GM10266 (cell line): ENCODE measurements around the gene TUNAR.

Experiments used
- DNase-seq: peaks from one replicate; pipeline ENCODE4 v3.0.0; 2012; ENCODE audit errors: extremely low spot score
- TF ChIP-seq, protein P1 (sequence below): IDR thresholded peaks from 2 replicates; pipeline ENCODE4 v1.5.1; 2012; ENCODE audit warnings: mild to moderate bottlenecking, low read depth; ENCODE audit not compliant: control insufficient read depth, insufficient read depth; ENCODE audit errors: missing control alignments

The TUNAR gene

DNA sequence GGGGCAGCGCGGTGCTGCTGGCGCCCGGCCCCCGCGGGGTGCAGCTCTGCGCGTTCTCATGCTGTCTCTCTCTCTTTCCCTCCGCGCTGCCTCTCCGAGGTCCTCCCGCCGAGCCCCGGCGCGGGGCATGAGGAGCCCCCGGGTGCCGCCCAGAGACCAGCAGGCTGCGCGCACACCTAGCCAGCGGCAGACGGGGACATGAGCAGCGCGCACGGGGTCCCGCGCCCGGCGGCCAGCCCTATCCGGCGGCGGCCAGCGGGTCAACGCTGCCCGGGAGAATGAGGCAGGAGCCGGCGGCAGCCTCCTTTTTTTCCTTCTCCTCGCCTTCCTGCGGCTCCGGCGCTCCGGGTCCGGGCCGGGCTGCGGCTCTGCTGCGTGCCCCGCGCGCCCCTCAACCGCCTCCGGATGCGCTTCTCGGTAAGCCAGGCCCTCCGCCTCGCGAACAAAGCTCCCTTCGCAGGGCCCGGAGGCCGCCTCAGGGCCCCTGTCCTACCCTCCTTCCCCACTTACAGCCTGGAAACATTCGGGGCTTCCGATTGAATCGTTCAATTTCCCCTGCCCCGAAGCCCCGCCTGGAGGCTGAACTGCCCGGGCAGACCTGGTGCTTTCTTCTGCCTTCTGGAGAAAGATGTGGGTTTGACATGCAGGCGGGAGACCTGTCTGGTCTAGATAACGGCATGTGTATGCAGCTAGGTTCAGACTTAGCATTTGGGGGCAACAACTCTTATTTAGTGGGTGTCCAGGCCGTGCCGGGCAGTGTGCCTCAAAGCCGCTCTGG is at the start of gene TUNAR:
TUNAR (plus strand) TSS at position 72 of the 778 bp plus-strand sequence.
- no peak for DNase-seq
- TF ChIP-seq, protein P1, sequence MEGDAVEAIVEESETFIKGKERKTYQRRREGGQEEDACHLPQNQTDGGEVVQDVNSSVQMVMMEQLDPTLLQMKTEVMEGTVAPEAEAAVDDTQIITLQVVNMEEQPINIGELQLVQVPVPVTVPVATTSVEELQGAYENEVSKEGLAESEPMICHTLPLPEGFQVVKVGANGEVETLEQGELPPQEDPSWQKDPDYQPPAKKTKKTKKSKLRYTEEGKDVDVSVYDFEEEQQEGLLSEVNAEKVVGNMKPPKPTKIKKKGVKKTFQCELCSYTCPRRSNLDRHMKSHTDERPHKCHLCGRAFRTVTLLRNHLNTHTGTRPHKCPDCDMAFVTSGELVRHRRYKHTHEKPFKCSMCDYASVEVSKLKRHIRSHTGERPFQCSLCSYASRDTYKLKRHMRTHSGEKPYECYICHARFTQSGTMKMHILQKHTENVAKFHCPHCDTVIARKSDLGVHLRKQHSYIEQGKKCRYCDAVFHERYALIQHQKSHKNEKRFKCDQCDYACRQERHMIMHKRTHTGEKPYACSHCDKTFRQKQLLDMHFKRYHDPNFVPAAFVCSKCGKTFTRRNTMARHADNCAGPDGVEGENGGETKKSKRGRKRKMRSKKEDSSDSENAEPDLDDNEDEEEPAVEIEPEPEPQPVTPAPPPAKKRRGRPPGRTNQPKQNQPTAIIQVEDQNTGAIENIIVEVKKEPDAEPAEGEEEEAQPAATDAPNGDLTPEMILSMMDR = no peak

- DNase-seq = no peak
- TF ChIP-seq, protein P1 = no peak
These were observed 47.9 kb upstream of the TUNAR start for GRCh38 chr14:95828649-95829265.

GRCh38 chr14:95829321-95829720 is 47.3 kb upstream of the TUNAR start:
- DNase-seq = no peak
- TF ChIP-seq, protein P1 = no peak

DNA sequence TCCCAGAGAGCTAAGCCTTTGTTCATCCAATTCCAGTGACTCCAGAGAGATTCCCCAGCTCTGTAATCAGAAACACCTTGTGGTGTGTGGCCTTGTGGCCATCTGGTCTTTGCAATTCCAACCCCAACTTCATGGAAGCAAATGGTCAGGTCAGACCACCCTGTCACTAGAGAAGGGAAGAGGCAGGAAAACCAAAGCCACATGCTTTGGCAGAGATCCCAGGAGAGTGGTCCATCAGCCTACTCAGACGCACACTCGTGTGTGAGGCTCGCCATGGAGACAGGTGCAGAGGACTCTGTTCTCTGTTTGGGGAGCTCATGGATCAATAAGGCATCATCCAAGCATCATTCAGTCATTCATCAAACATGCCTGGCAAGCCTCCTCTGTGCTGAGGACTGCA is 46.2 kb upstream of the TUNAR start:
- TF ChIP-seq, protein P1 = no peak
- DNase-seq = no peak

DNA sequence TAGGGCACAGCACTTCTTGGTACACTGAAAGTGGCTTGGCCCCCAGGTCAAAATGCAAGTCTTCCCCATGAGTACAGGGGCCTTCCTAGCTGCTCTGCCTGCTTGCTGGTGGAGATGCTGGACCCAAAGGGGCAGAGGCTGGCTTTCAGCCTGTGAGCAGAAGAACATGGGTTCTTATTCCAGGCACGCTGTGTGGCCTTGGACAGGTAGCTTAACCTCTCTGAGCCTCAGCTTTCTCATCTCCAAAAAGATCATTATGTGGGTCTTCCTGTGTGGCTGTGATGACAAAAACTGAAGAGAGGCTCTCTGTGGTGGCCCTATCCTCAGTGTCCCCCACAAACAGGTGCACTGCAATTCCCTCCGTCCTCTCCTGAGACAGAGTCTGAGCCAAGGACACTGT is 45.6 kb upstream of the TUNAR start:
- no peak for DNase-seq
- TF ChIP-seq, protein P1 = no peak

- no peak for DNase-seq
- TF ChIP-seq, protein P1 = no peak
These were observed 45.2 kb upstream of the TUNAR start for GRCh38 chr14:95831468-95831867.

DNA sequence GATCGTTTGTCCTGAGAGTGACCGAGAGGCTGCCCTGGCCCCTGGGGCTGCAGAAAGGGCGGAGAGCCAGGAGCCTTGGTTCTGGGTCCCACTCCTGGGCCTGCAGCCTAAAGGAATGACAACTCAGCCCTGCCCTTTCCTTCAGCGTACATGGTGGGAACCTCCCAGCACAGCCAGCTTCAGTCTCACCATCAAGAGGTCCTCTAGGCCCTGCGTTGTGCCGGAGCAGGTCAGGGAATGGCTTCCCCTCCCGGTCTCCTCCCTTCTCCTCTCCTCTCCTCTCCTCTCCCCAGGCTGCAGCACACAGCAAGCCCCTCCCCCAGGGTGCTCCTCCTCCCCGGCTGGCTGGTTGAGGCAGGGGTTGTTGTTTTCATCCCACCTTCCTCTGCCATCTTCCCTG is 44.6 kb upstream of the TUNAR start:
- DNase-seq = no peak
- TF ChIP-seq, protein P1 = no peak
